ENCODE measurements around the gene GPR119. TPM values are rescaled to one million over a fixed set of nuclear protein-coding genes. Genes with fewer than 3 reads are reported as not detected.
"Not testable (repeated sequence)": the region's sequence is repeated elsewhere in the genome, so short reads cannot be mapped to it uniquely, and the experiment has no call there.

The GPR119 gene
- total RNA-seq (not detected), polyA plus RNA-seq (not detected)
- long read RNA-seq, donor 1, result 0 reads
- long read RNA-seq, donor 2, result 0 reads

GRCh38 chrX:130385520-130385919, at the start of gene GPR119:
GPR119 (minus strand) TSS chrX:130385674; CDS start chrX:130385447, 227 bp downstream.
- DNase-seq, result no peak

GRCh38 chrX:130429236-130429635, 43.8 kb upstream of the GPR119 start:
- H3K27me3 ChIP-seq (replicated peaks in 1 of 7); H3K9me3 ChIP-seq; H3K27ac ChIP-seq; intact Hi-C loops (cut with DNase I; ENCODE audit: low total_unique reads); H3K4me3 ChIP-seq; DNase-seq; H3K36me3 ChIP-seq; H3K4me1 ChIP-seq: not testable (repeated sequence)
- 71 to 94% (median 81%) methylated on average over 5 of the region's 5 CpGs for WGBS, 5 donors

More at GRCh38 chrX:130385520-130385919, at the start of gene GPR119:
- H3K27me3 ChIP-seq (replicated peaks in 1 of 7), result no peaks in the 10 kb centered on the region
- intact Hi-C loops (cut with DNase I; ENCODE audit: low total_unique reads), result no loop called here
- H3K4me1 ChIP-seq, result no peaks in the 10 kb centered on the region
- TF ChIP-seq CTCF (IDR thresholded peaks at IDR 0.05 in 8 of 11, conservative IDR thresholded peaks at IDR 0.05 in 3 of 11), result no peak
- 70 to 86% (median 80%) methylated on average over 3 to 4 of the region's 4 CpGs for WGBS, 5 donors
- H3K36me3 ChIP-seq, result no peaks in the 10 kb centered on the region
- no peak within 1 kb of the TSS for H3K4me3 ChIP-seq
- no peaks in the 10 kb centered on the region for H3K9me3 ChIP-seq
- no peak within 1 kb of the TSS for H3K27ac ChIP-seq

- intact Hi-C loops (cut with DNase I; ENCODE audit: low total_unique reads), result no loop called here
- Histone ChIP-seq H3K4me3 (no peak overlapping the region), H3K27me3 (replicated peaks in 1 of 7) (peaks cover 0 to 3% (median 0%) of the 10 kb centered on the region in 7 donors), H3K4me1 (no peaks in the 10 kb centered on the region), H3K9me3 (no peaks in the 10 kb centered on the region), H3K36me3 (no peaks in the 10 kb centered on the region), H3K27ac (no peak overlapping the region)
- TF ChIP-seq CTCF (IDR thresholded peaks at IDR 0.05 in 8 of 11, conservative IDR thresholded peaks at IDR 0.05 in 3 of 11) (no peak), POLR2A (IDR thresholded peaks at IDR 0.05) (no peak), POLR2AphosphoS5 (IDR thresholded peaks at IDR 0.05) (no peak)
- 81 to 99% (median 95%) methylated on average over 5 to 6 of the region's 6 CpGs for WGBS, 5 donors
- DNase-seq, result no peak
Observed at GRCh38 chrX:130426531-130426930, 41.1 kb upstream of the GPR119 start.

DNA sequence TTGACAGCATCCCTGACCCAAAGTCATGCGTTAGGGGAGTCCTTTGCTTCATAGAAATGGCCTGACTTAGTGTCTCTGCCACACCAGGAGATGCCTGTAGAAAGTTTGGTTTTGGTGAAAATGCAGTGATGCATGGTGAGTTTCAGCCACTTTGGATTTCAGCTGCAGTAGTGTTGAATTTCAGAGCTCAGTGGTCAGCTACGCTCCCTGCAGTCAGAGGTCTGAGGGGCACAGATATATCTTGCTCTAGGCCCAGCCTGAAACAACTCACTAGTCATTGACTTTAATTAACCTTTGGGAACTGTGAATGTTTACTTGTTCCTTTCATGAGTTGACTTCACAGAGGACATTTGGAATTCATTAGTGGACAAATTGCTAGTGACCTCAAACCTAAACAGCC, 33.8 kb upstream of the GPR119 start:
- no peak overlapping the region for H3K27ac ChIP-seq
- H3K4me3 ChIP-seq, result no peak overlapping the region
- DNase-seq, result no peak
- TF ChIP-seq POLR2AphosphoS5 (IDR thresholded peaks at IDR 0.05) (no peak), CTCF (IDR thresholded peaks at IDR 0.05 in 8 of 11, conservative IDR thresholded peaks at IDR 0.05 in 3 of 11) (no peak), POLR2A (IDR thresholded peaks at IDR 0.05) (no peak)
- H3K9me3 ChIP-seq, result no peaks in the 10 kb centered on the region
- peaks cover 0 to 3% (median 0%) of the 10 kb centered on the region in 7 donors for H3K27me3 ChIP-seq (replicated peaks in 1 of 7)
- H3K36me3 ChIP-seq, result peaks cover 0 to 13% (median 0%) of the 10 kb centered on the region in 6 donors
- H3K4me1 ChIP-seq, result no peaks in the 10 kb centered on the region
- intact Hi-C loops (cut with DNase I; ENCODE audit: low total_unique reads), result no loop called here
- 75 to 94% (median 81%) methylated on average over 2 of the region's 2 CpGs for WGBS, 5 donors

DNA sequence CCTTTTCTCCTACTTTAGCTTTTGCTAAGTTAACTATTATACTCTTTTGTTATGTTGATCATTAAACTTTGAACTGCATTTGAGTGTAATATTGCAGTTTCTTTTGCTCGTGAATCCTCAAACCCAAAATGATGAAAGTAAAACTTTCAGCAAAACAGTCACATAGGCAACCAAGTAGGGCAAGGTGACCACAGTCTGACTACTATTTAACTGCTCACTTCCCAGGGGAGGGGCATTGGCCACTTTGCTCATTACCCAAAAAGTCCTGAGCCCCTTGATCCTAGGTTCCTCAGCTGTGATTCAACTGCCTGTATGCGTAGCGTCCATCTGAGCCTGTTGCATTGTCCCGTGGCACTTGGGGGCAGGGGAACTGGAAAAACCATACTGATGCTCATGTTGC, 33.3 kb upstream of the GPR119 start:
- H3K4me3 ChIP-seq, result no peak overlapping the region
- no peaks in the 10 kb centered on the region for H3K4me1 ChIP-seq
- DNase-seq, result no peak
- H3K27me3 ChIP-seq (replicated peaks in 1 of 7), result no peaks in the 10 kb centered on the region
- intact Hi-C loops (cut with DNase I; ENCODE audit: low total_unique reads), result no loop called here
- peaks cover 0 to 18% (median 0%) of the 10 kb centered on the region in 6 donors for H3K36me3 ChIP-seq
- H3K27ac ChIP-seq, result no peak overlapping the region
- H3K9me3 ChIP-seq, result no peaks in the 10 kb centered on the region
- TF ChIP-seq CTCF (IDR thresholded peaks at IDR 0.05 in 8 of 11, conservative IDR thresholded peaks at IDR 0.05 in 3 of 11) (no peak), POLR2AphosphoS5 (IDR thresholded peaks at IDR 0.05) (no peak), POLR2A (IDR thresholded peaks at IDR 0.05) (no peak)
- 80 to 96% (median 89%) methylated on average over 4 of the region's 4 CpGs for WGBS, 5 donors
